GM12878 (cell line): Measurements from ENCODE around the gene CELSR3. TPM values are rescaled to one million over a fixed set of nuclear protein-coding genes. Genes with fewer than 3 reads are reported as not detected.
A peak's percentile ranks its signal among the peaks of the same experiment; 100 is the strongest.

Source experiments
- ATAC-seq: fragments of 200-7000 bp; cut with Tn5 transposase; 3 replicates; pipeline ENCODE4 v1.9.1; 2020; ENCODE audit warnings: mild to moderate bottlenecking, moderate library complexity
- BruUV-seq: library from RNA; stranded (reverse); fragments of 400-500 nt; replicated peaks from 2 replicates; lab custom pipeline; 2021; lab: Mats Ljungman, UMichigan
- CTCF ChIA-PET: fragments of 300-600 bp; sonication (Branson Sonifier 250); formaldehyde crosslinking; extraction: SDS; loops from one replicate; lab custom pipeline; 2021; ENCODE audit warnings: inconsistent platforms; lab: Yijun Ruan, JAX
- POLR2A ChIA-PET: fragments of 350-600 bp; formaldehyde crosslinking; extraction: SDS; loops from one replicate; lab custom pipeline; 2021; ENCODE audit warnings: inconsistent platforms; lab: Charles Lee
- RAD21 ChIA-PET: fragments of 300-600 bp; sonication (Branson Sonifier 250); formaldehyde crosslinking; loops from one replicate; lab custom pipeline; 2023; ENCODE audit warnings: antibody characterized with exemption; ENCODE audit not compliant: unreplicated experiment; lab: Charles Lee
- SMC1A ChIA-PET: fragments of 300-600 bp; sonication (Branson Sonifier 250); formaldehyde crosslinking; loops from one replicate; lab custom pipeline; 2023; ENCODE audit not compliant: unreplicated experiment, uncharacterized antibody; lab: Charles Lee
- DNase-seq: peaks from one replicate; pipeline ENCODE4 v3.0.0-alpha.2; 2011; ENCODE audit warnings: low read depth, low spot score
- FAIRE-seq: peaks from 3 replicates; lab custom pipeline; 2011; peaks lifted over from hg19 to GRCh38; lab: Jason Lieb, UNC
- H2AFZ ChIP-seq: 2 replicates; pipeline ENCODE4 v1.6.0; 2011; ENCODE audit warnings: low read depth, low read length, control low read depth; ENCODE audit not compliant: control insufficient read depth
- H3K27ac ChIP-seq: 2 replicates; pipeline ENCODE4 v1.5.1; 2011; ENCODE audit warnings: control low read depth; ENCODE audit not compliant: control insufficient read depth, insufficient read depth
- H3K27me3 ChIP-seq, 2 experiments: replicated peaks in 1 of 2; 2 replicates each; pipeline versions ENCODE4 v1.6.0 to v1.6.1; 2011; ENCODE audit warnings: low read length in 1 of 2; ENCODE audit not compliant: control insufficient read depth in 2 of 2, insufficient read depth in 2 of 2
- H3K36me3 ChIP-seq, 2 experiments: 2 replicates each; pipeline ENCODE4 v1.5.1; 2011; ENCODE audit warnings: low read length in 1 of 2; ENCODE audit not compliant: control insufficient read depth in 2 of 2, insufficient read depth in 2 of 2
- H3K4me1 ChIP-seq: 2 replicates; pipeline ENCODE4 v1.6.1; 2011; ENCODE audit warnings: mild to moderate bottlenecking, low read length, moderate library complexity, mixed read lengths; ENCODE audit not compliant: control insufficient read depth, insufficient read depth
- H3K4me2 ChIP-seq: 2 replicates; pipeline ENCODE4 v1.6.0; 2011; ENCODE audit warnings: control low read depth; ENCODE audit not compliant: control insufficient read depth, insufficient read depth
- H3K4me3 ChIP-seq: fragments of 200-600 bp; sonication (generic); 2 replicates; pipeline ENCODE4 v1.5.1; 2016
- H3K79me2 ChIP-seq: 2 replicates; pipeline ENCODE4 v1.6.0; 2011; ENCODE audit warnings: low read length; ENCODE audit not compliant: control insufficient read depth, insufficient read depth
- H3K9ac ChIP-seq: 2 replicates; pipeline ENCODE4 v1.8.0; 2011; ENCODE audit warnings: low read length, control low read depth, mixed read lengths; ENCODE audit not compliant: control insufficient read depth, insufficient read depth
- H3K9me3 ChIP-seq: replicated peaks from 3 replicates; pipeline ENCODE4 v1.5.1; 2011; ENCODE audit warnings: mild to moderate bottlenecking, low read length; ENCODE audit not compliant: control insufficient read depth, insufficient read depth
- H4K20me1 ChIP-seq: 2 replicates; pipeline ENCODE4 v1.6.0; 2011; ENCODE audit not compliant: control insufficient read depth, insufficient read depth
- BRCA1 ChIP-seq: IDR thresholded peaks from 2 replicates; pipeline ENCODE4 v1.6.1; 2011; ENCODE audit warnings: low read depth, low read length, improper control_type of control experiment
- IRF4 ChIP-seq: IDR thresholded peaks from 2 replicates; pipeline ENCODE4 v1.6.1; 2011; ENCODE audit warnings: low read depth, low read length
- ZBED1 ChIP-seq: IDR thresholded peaks from 2 replicates; pipeline ENCODE4 v1.6.1; 2016; ENCODE audit warnings: borderline replicate concordance
- WGBS: methylation state at CpG from one replicate; pipeline ENCODE4 v1.1.6; 2016; ENCODE audit warnings: low lambda C conversion rate; ENCODE audit not compliant: insufficient replicate concordance, insufficient coverage; ENCODE audit errors: missing lambda C conversion rate; 5-methylcytosine and 5-hydroxymethylcytosine counted together
- in situ Hi-C: fragments of 300-500 bp; cut with MboI; formaldehyde crosslinking; loops from 9 replicates; pipeline ENCODE4 v1.14.3; 2018; ENCODE audit warnings: mixed read lengths
- intact Hi-C: fragments of 100-400 bp; cut with micrococcal nuclease; formaldehyde crosslinking; loops from one replicate; pipeline ENCODE4 v1.14.2; 2022; ENCODE audit not compliant: unreplicated experiment
- polyA plus RNA-seq, 11 experiments: library from polyadenylated mRNA; depleted of rRNA in 4 of 11; unstranded in 6 of 11; stranded (reverse) in 5 of 11; fragments of >200 nt; fragmentation: Nextera tagmentation in 4 of 11; fragmentation: Illumina TruSeq in 1 of 11; extraction: Ambion mirVana in 4 of 11; extraction: Trizol in 1 of 11; gene quantifications; 1 replicate in 1 of 11; 2 replicates in 10 of 11; pipeline versions ENCODE4 v1.2.1 to v1.2.3, GENCODE V29; 2011 to 2016; ENCODE audit warnings: inconsistent platforms in 2 of 11, missing spikeins in 2 of 11, low read depth in 1 of 11
- total RNA-seq, 4 experiments: library from RNA; depleted of rRNA in 3 of 4; stranded (reverse); fragments of >200 nt in 3 of 4; fragmentation: Illumina TruSeq in 1 of 4; extraction: Trizol in 1 of 4; gene quantifications; 2 replicates each; pipeline versions ENCODE4 v1.2.1 to v1.2.3, GENCODE V29; 2013 to 2021
- TF ChIP-seq, protein P1 (sequence below): IDR thresholded peaks from 2 replicates; pipeline ENCODE4 v1.6.1; 2011; ENCODE audit warnings: borderline replicate concordance, low read depth, mild to moderate bottlenecking, moderate library complexity, low read length; ENCODE audit not compliant: insufficient read depth, poor library complexity, severe bottlenecking
- TF ChIP-seq, protein P2 (sequence below): fragments of 450-650 bp; IDR thresholded peaks from 2 replicates; pipeline ENCODE4 v1.6.1; 2017; ENCODE audit warnings: borderline replicate concordance

The CELSR3 gene
- total and polyA plus RNA-seq, 10 of the 15 experiments (the other 5 are each of a cell fraction or from before 2014, with no cell fraction given) = 0.08 to 1.6 (median 0.57) TPM

DNA sequence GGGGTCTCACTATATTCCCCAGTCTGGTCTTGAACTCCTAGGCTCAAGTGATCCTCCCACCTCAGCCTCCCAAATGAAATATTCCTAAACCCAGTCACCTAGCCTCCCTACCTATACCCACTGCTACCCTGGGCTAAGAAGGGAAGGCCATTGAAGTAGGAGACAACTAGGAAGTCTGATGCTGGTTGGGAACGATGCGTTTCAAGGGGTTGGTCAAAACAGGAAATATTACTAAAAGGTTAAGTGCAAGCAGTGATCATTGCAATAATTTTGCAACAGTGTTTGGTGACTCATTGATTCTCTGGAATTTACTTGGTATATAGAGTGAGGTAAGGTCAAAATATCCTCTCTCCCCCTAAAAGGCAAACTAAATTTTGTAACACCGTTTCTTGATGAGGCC lies 48.6 kb downstream of the CELSR3 start:
- Histone ChIP-seq H3K9ac (no peak overlapping the region), H2AFZ (no peak overlapping the region), H4K20me1 (no peaks in the 10 kb centered on the region), H3K4me2 (no peak overlapping the region), H3K27ac (no peak overlapping the region), H3K4me3 (no peak overlapping the region), H3K4me1 (peaks cover 3% of the 10 kb centered on the region; the same call in 1 of the 2 replicates), H3K36me3 (no peaks in the 10 kb centered on the region), H3K79me2 (peaks cover 5% of the 10 kb centered on the region), H3K27me3 (no peaks in the 10 kb centered on the region), H3K9me3 (peaks cover 5% of the 10 kb centered on the region; the same call in 2 of the 3 replicates)
- in situ Hi-C loops (no loop called here), intact Hi-C loops (no loop called here)
- no peak for ATAC-seq
- WGBS = 1% methylated on average over 3 of the region's 3 CpGs
- ChIA-PET CTCF (interaction anchor here (0.8 kb wide), 1 partner anchor 56 kb away, joined by 3 read pairs; no protein-coding TSS in a partner anchor), RAD21 (no interaction called here), POLR2A (interaction anchor here (0.6 to 0.7 kb wide), 3 partner anchors 145 to 309 kb away, joined by 3 to 7 read pairs (median 4); no protein-coding TSS in a partner anchor), SMC1A (no interaction called here)
- no peak for TF ChIP-seq ZBED1
- TF ChIP-seq, protein P1, sequence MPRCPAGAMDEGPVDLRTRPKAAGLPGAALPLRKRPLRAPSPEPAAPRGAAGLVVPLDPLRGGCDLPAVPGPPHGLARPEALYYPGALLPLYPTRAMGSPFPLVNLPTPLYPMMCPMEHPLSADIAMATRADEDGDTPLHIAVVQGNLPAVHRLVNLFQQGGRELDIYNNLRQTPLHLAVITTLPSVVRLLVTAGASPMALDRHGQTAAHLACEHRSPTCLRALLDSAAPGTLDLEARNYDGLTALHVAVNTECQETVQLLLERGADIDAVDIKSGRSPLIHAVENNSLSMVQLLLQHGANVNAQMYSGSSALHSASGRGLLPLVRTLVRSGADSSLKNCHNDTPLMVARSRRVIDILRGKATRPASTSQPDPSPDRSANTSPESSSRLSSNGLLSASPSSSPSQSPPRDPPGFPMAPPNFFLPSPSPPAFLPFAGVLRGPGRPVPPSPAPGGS = peak; percentile 36
- TF ChIP-seq BRCA1 = no peak
- TF ChIP-seq IRF4 = no peak
- TF ChIP-seq, protein P2, sequence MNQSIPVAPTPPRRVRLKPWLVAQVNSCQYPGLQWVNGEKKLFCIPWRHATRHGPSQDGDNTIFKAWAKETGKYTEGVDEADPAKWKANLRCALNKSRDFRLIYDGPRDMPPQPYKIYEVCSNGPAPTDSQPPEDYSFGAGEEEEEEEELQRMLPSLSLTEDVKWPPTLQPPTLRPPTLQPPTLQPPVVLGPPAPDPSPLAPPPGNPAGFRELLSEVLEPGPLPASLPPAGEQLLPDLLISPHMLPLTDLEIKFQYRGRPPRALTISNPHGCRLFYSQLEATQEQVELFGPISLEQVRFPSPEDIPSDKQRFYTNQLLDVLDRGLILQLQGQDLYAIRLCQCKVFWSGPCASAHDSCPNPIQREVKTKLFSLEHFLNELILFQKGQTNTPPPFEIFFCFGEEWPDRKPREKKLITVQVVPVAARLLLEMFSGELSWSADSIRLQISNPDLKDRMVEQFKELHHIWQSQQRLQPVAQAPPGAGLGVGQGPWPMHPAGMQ = no peak
- no peak for DNase-seq
- no TSS peak for BruUV-seq
- FAIRE-seq = no peak
